ENCODE results near the gene MRGPRX2. TPM values are rescaled to one million over a fixed set of nuclear protein-coding genes. Genes with fewer than 3 reads are reported as not detected.

The MRGPRX2 gene
- total and polyA plus RNA-seq, 2 experiments from 2014 or later: not detected

GRCh38 chr11:19079643-19080440 is 19.3 kb upstream of the MRGPRX2 start (continued):
- TF ChIP-seq STAT1 (IDR thresholded peaks at IDR 0.05; ENCODE audit: unreplicated experiment) (no peak), ZNF114 (CRISPR knock-in tag; IDR thresholded peaks at IDR 0.05) (no peak), CTCF (conservative IDR thresholded peaks at IDR 0.05; ENCODE audit: low read depth in 2 of 2) (no peak), ZNF331 (CRISPR knock-in tag; IDR thresholded peaks at IDR 0.05; ENCODE audit: low read depth) (no peak)

- Histone ChIP-seq H3K9me2 (ENCODE audit: insufficient read depth) (no peaks in the 10 kb centered on the region), H3K4me1 (ENCODE audit: insufficient read depth) (peaks cover 17% of the 10 kb centered on the region), H3K4me2 (no peak overlapping the region), H3K36me3 (ENCODE audit: insufficient read depth) (no peaks in the 10 kb centered on the region), H3K27me3 (ENCODE audit: insufficient read depth) (no peaks in the 10 kb centered on the region), H4K20me1 (replicated peaks; ENCODE audit: insufficient read depth) (no peaks in the 10 kb centered on the region), H3K79me2 (replicated peaks; ENCODE audit: insufficient read depth) (no peaks in the 10 kb centered on the region), H3F3A (replicated peaks; ENCODE audit: low read depth) (0 out of 2 replicates have a peak, but pooled peaks cover 4% of the 10 kb centered on the region), H3K27ac (ENCODE audit: low read depth) (no peak overlapping the region), H2AFZ (no peak overlapping the region), H3K4me3 (no peak overlapping the region)
- TF ChIP-seq ZNF462 (CRISPR knock-in tag; IDR thresholded peaks at IDR 0.05) (no peak), REST (IDR thresholded peaks at IDR 0.05; ENCODE audit: unreplicated experiment) (no peak), EZH2phosphoT487 (IDR thresholded peaks at IDR 0.05; ENCODE audit: unreplicated experiment) (no peak)
- DNase-seq (ENCODE audit: low spot score) (no peak), ATAC-seq (no peak)
- H3K4me3 Mint-ChIP-seq: no peak overlapping the region
- H3K27me3 Mint-ChIP-seq (ENCODE audit: insufficient read depth, low read depth, poor library complexity): peaks cover 10% of the 10 kb centered on the region
- H3K9me3 Mint-ChIP-seq: no peaks in the 10 kb centered on the region
- no peak overlapping the region for H3K27ac Mint-ChIP-seq
- H3K36me3 Mint-ChIP-seq (ENCODE audit: low read depth): no peaks in the 10 kb centered on the region
- peaks cover 28% of the 10 kb centered on the region for H3K4me1 Mint-ChIP-seq
Measured at GRCh38 chr11:19077965-19078364, 17.4 kb upstream of the MRGPRX2 start.
